Vagina (tissue), 2 donors: ENCODE data around the gene F8. TPM values are rescaled to one million over a fixed set of nuclear protein-coding genes. Genes with fewer than 3 reads are reported as not detected.
"Not testable (repeated sequence)": the region's sequence is repeated elsewhere in the genome, so short reads cannot be mapped to it uniquely, and the experiment has no call there.

Experiments used
- DNase-seq, 2 donors: peaks; one replicate each; pipeline ENCODE4 v3.0.0-alpha.2; 2017; ENCODE audit errors: extremely low spot score in 2 of 2
- H3K27ac ChIP-seq: fragments of 200-600 bp; sonication (generic); one replicate; pipeline ENCODE4 v1.5.1; 2019
- H3K27me3 ChIP-seq: fragments of 200-600 bp; sonication (generic); one replicate; pipeline ENCODE4 v1.5.1; 2019
- H3K36me3 ChIP-seq, 2 donors: fragments of 200-600 bp; sonication (generic); one replicate each; pipeline ENCODE4 v1.5.1; 2017 to 2019
- H3K4me1 ChIP-seq: fragments of 200-600 bp; sonication (generic); one replicate; pipeline ENCODE4 v1.5.1; 2019
- H3K4me3 ChIP-seq, 2 donors: fragments of 200-600 bp; sonication (generic); 1 replicate in 1 of 2; 2 replicates in 1 of 2; pipeline ENCODE4 v1.5.1; 2016 to 2019
- H3K9me3 ChIP-seq: fragments of 200-600 bp; sonication (generic); one replicate; pipeline ENCODE4 v1.5.1; 2019
- CTCF ChIP-seq, 3 experiments: fragments of 450-650 bp in 2 of 3; fragments of 200-600 bp in 1 of 3; sonication (generic) in 1 of 3; IDR thresholded peaks; one replicate each; pipeline ENCODE4 v1.5.1; 2017 to 2019; ENCODE audit warnings: antibody characterized with exemption in 3 of 3, mild to moderate bottlenecking in 2 of 3, moderate library complexity in 2 of 3
- POLR2A ChIP-seq, 2 donors: fragments of 450-650 bp; IDR thresholded peaks; one replicate each; pipeline ENCODE4 v1.6.1; 2017; ENCODE audit warnings: antibody characterized with exemption in 2 of 2, mild to moderate bottlenecking in 2 of 2, moderate library complexity in 2 of 2
- POLR2AphosphoS5 ChIP-seq, 2 donors: sonication (generic); formaldehyde crosslinking; IDR thresholded peaks; one replicate each; pipeline ENCODE4 v1.9.0; 2017; ENCODE audit warnings: antibody characterized with exemption in 2 of 2, mild to moderate bottlenecking in 2 of 2, low read depth in 1 of 2; ENCODE audit not compliant: insufficient read depth in 1 of 2
- intact Hi-C: fragments of 100-400 bp; cut with DNase I; formaldehyde crosslinking; loops from one replicate; pipeline ENCODE4 v1.15.1; 2023
- total RNA-seq: library from RNA; depleted of rRNA; stranded (reverse); fragments of >200 nt; gene quantifications from one replicate; pipeline ENCODE4 v1.2.3, GENCODE V29; 2016

The F8 gene
- total RNA-seq, 1 donor from 2014 or later = 5.4 TPM

DNA sequence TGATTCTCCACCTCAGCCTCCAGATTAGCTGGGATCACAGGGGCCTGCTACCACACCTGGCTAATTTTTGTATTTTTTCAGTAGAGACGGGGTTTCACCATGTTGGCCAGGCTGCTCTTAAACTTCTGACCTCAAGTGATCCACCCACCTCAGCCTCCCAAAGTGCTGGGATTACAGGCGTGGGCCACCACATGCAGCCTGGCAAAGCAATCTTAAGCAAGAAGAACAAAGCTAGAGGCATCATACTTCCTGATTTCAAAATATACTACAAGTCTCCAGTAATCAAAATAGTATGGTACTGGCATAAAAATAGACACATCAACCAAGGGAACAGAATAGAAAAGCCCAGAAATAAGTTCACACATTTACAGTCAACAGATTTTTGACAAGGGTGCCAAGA, 149.2 kb downstream of the F8 start:
- Histone ChIP-seq H3K9me3 (no peaks in the 10 kb centered on the region), H3K4me3 (no peak overlapping the region), H3K36me3 (no peaks in the 10 kb centered on the region), H3K27ac (no peak overlapping the region), H3K4me1 (no peaks in the 10 kb centered on the region), H3K27me3 (no peaks in the 10 kb centered on the region)
- no peak for TF ChIP-seq CTCF (IDR thresholded peaks at IDR 0.05)
- TF ChIP-seq POLR2A (IDR thresholded peaks at IDR 0.05) = no peak
- TF ChIP-seq POLR2AphosphoS5 (IDR thresholded peaks at IDR 0.05; ENCODE audit: insufficient read depth in 1 of 2, low read depth in 1 of 2) = no peak
- intact Hi-C loops = no loop called here
- DNase-seq = no peak

GRCh38 chrX:154868522-154868921, 154.0 kb downstream of the F8 start:
- H3K27me3 ChIP-seq, H3K4me3 ChIP-seq, H3K9me3 ChIP-seq, H3K4me1 ChIP-seq, H3K27ac ChIP-seq, H3K36me3 ChIP-seq, DNase-seq, intact Hi-C loops: not testable (repeated sequence)

DNA sequence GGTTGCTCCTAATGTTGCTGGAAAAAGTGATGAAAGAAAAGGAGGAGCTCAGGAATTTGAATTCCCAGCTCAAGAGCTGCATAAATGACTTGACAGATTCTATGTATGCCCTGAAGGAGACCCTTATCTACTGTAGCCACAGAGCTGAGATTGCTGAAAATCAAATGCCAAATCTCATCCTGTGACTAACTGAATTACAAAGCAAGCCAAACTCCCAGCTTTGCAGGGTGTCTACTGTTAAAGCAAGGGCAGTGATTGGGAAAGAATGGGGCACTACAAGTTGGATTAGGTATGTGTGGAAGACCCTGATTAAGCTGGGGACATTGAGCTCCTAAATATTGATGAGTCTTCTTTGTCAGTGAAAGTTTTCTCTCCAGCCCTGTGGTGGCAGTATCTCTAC, 167.3 kb downstream of the F8 start:
- Histone ChIP-seq H3K9me3 (no peaks in the 10 kb centered on the region), H3K36me3 (no peaks in the 10 kb centered on the region), H3K27ac (no peak overlapping the region), H3K27me3 (no peaks in the 10 kb centered on the region), H3K4me1 (no peaks in the 10 kb centered on the region), H3K4me3 (no peak overlapping the region)
- TF ChIP-seq POLR2A (IDR thresholded peaks at IDR 0.05) (no peak), CTCF (IDR thresholded peaks at IDR 0.05) (no peak), POLR2AphosphoS5 (IDR thresholded peaks at IDR 0.05; ENCODE audit: insufficient read depth in 1 of 2, low read depth in 1 of 2) (no peak)
- intact Hi-C loops = no loop called here
- DNase-seq = no peak

DNA sequence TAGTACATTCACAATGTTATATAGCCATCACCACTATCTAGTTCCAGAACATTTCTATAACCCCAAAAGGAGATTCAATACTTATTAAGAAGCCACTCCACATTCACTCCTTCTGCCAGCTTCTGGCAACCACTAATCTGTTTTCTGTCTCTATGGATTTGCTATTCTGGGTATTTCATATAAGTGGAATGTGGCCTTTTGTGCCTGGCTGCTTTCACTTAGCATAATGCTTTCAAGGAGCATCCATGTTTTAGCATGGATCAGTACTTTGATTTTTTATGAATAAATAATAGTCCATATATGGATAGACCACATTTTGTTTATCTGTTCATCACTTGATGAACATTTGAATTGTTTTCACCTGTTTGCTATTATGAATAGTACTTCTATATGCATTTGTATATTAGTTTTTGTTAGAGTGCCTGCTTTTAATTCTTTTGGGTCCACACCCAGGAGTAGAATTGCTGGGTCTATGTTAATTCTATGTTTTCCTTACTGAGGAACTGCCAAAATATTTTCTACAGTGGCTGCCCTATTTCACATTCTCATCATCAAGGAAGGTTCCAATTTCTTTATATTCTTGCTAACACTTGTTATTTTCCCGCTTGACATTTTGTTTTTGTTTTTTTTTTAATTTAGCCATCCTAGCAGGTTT, 171.4 kb downstream of the F8 start:
- Histone ChIP-seq H3K36me3 (no peaks in the 10 kb centered on the region), H3K4me3 (no peak overlapping the region), H3K9me3 (no peaks in the 10 kb centered on the region), H3K4me1 (no peaks in the 10 kb centered on the region), H3K27me3 (no peaks in the 10 kb centered on the region), H3K27ac (no peak overlapping the region)
- TF ChIP-seq POLR2A (IDR thresholded peaks at IDR 0.05) (no peak), CTCF (IDR thresholded peaks at IDR 0.05) (no peak), POLR2AphosphoS5 (IDR thresholded peaks at IDR 0.05; ENCODE audit: insufficient read depth in 1 of 2, low read depth in 1 of 2) (no peak)
- intact Hi-C loops = no loop called here
- DNase-seq = no peak

DNA sequence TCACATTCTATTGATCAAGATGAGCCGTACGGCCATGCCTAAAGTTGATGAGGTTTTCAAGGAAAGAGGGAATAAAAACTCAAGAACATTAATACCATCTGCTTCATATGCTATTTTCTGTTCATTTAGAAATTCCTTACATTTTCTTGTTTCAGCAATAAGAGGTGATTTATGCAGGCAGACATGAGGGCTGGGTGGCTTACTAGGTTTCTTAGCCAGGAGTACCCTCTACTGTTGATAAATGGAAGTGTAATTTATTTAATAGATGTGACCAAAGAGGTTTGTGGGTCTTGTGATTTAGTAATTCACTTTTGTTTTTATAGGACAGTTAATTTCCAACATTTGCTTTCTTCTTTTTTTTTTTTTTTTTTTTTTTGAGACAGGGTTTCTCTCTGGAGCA, 181.7 kb downstream of the F8 start:
- H3K9me3 ChIP-seq = no peaks in the 10 kb centered on the region
- intact Hi-C loops = no loop called here
- no peaks in the 10 kb centered on the region for H3K4me1 ChIP-seq
- no peak overlapping the region for H3K27ac ChIP-seq
- no peaks in the 10 kb centered on the region for H3K27me3 ChIP-seq
- H3K36me3 ChIP-seq = no peaks in the 10 kb centered on the region
- H3K4me3 ChIP-seq = no peak overlapping the region
- no peak for DNase-seq
- TF ChIP-seq POLR2A (IDR thresholded peaks at IDR 0.05) = no peak
- TF ChIP-seq CTCF (IDR thresholded peaks at IDR 0.05) = peak in 1 of 3 experiments; percentile 32
- no peak for TF ChIP-seq POLR2AphosphoS5 (IDR thresholded peaks at IDR 0.05; ENCODE audit: insufficient read depth in 1 of 2, low read depth in 1 of 2)
